GM18526 (cell line): Measurements from ENCODE around the gene SEMA4B.

ENCODE experiments used
- POLR2A ChIP-seq: IDR thresholded peaks from 3 replicates; pipeline ENCODE4 v1.6.1; 2011; ENCODE audit not compliant: insufficient read length; ENCODE audit errors: extremely low read depth

SEMA4B gene

DNA sequence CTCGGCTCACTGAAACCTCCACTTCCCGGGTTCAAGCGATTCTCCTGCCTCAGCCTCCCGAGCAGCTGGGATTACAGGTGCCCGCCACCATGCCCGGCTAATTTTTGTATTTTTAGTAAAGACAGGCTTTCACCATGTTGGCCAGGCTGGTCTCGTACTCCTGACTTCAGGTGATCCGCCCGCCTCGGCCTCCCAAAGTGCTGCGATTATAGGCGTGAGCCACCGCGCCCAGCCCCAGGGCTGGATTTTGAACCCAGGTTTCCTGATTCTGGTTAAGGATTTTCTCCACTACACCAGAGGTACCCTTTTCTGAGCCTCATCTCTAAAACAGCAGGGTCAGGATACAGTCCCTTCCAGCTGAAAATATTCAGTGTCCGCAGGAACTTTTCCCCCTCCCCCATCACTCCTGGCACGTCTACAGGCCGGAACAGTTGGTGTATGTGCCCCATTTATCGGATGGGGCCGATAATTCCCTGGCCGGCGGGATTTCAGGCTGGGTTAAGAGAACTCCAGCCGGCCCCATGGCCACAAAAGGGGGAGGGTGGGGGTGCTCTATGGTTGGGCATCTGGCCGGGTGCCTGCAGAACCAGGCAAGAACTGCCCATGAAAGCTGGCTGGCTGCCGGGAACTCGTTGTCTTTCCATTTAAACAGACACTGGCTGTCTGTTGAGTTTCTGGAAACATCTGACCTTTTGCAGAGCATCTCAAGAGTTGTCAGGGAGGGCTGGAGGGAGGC lies 26.8 kb upstream of the SEMA4B start:
- no peak for TF ChIP-seq POLR2A

DNA sequence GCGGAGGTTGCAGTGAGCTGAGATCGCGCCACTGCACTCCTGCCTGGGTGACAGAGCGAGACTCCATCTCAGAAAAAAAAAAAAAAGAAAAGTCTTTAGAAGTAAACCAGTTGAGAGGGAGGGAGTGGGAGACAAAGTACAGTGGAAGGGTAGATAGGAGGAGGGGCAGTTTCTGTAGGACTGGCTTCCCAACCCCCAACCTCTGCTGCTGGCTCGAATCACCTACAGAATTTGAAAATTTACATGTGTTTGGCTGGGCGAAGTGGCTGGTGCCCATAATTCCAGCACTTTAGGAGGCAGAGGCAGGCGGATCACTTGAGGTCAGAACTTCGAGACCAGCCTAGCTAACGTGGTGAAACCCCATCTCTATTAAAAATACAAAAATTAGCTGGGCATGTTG lies 24.1 kb upstream of the SEMA4B start:
- no peak for TF ChIP-seq POLR2A

DNA sequence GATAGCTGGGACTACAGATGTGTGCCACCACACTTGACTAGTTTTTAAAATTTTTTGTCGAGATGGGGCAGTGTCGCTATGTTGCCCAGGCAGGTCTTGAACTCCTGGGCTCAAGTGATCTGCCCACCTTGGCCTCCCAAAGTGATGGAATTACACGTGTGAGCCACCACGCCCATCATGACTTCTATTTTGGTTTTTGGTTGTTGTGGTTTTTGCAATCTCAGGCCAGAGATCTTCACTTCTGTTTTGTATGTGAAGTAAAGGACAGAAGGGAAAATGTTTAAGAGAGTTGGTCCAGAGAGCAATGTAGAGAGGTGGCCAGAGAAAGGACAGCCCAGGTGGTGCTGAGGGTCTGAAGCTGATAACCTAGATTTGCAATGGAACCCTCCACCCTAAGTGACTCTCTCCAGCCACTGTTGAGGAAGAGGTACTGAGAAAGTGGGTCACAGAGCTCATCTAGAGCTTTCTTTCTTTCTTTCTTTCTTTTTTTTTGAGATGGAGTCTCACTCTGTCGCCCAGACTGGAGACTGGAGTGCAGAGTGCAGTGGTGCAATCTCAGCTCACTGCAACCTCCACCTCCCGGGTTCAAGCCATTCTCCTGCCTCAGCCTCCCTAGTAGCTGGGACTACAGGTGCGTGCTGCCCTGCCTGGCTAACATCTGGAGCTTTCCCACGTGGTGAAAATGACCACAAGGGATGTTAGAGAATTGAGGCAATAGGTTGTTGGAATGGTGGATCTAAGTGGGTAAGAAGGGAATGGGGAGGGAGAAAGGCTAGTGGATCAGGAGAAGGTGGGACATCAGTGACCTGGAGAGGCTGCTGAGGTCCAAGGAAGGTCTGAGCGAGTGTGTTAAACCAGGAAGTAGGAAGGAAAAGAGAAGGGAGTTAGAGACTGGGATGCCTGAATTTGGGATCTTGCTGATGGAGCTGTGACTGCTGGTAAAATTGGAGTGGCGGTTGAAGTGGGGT lies 22.4 kb upstream of the SEMA4B start:
- TF ChIP-seq POLR2A: no peak

DNA sequence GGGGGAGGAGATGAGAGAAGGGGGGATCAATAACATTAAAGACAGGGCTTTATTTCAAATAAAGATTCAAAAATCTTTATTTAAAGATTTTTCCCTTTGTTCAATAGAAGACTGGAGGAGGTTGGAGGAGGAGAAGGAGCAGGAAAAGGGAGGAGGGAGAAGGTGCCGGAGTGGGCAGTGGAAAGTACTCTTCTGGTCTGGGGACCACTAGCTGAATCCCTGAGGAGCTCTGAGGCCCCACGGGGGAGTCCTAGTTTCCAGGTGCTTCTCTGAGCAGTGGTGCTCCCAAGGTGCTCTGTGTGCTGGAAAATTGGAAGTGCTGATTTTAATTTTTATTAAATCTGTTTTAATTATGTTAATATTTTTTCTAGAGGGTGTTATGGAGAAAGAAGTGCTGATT lies 19.4 kb upstream of the SEMA4B start:
- no peak for TF ChIP-seq POLR2A

DNA sequence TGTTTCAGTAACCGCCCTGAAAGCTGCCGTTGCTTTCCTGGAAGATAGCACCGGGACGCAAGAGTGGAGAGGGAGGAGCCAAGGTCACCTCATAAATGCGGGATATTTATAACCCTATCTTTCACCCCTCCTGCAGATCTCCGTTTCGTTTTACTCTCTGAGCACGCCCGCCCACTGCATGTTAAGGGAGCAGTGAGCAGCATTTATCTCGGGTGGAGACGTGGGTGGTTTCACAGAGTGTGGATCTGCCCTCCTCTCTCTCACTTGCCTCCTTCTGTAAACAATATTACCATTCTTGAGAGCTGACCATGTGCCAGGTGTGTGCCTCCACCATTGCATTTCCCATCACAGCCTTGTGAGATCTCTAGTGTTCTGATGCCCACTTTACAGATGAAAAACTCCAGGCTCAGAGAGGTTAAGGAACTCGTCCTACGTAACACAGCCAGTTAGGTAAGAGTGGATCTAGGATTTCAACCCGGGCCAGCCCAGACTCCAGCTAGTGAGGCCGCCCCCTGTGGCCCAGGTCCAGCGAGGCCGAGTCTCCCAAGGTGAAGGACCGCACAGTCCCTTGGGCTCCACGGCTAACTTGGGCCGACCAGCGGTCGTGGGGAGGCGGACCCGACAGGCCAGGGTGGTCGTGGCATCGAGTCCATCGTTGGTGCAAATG lies 16.9 kb upstream of the SEMA4B start:
- TF ChIP-seq POLR2A: peak; percentile 24

DNA sequence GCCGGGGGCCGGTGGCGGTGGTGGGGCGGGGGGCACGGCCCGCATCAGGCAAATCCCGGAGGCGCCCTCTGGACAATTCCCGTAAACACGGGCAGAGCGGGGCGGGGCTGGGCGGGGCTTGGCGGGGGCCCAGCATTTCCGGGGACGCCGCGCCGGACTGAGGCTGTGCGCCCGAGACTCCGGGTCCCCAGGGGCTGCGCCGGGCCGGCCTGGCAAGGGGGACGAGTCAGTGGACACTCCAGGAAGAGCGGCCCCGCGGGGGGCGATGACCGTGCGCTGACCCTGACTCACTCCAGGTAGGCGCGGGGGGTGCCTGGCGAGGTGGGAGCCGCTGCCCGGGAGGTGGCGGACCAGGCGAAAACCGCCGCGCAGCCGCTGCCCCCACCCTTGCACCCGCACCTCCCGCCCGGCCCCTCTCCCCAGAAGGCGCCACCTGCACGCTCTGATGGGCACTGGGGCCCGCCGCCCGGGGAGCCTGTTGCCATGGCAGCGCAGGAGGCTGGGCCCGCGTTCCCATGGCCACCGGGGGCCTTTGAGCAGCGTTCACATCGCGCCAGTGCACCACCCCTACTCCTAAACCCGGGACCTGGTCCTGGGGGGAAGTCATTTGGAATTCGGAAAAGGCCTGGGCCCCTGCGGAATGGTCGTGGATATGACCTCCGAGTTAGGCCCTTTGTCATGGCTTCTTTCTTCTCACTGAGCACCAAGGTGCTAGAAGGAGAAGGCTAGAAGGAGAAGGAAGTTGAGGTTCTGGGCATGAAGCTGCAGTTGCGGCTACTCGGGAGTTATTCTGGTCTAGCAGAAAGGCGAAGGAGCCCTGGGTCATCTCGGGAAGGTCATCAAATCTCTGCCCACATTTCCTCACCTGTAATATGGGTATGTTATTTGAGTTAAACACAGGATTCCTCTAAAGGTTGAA lies 16.1 kb upstream of the SEMA4B start:
- TF ChIP-seq POLR2A: peak; percentile 41

DNA sequence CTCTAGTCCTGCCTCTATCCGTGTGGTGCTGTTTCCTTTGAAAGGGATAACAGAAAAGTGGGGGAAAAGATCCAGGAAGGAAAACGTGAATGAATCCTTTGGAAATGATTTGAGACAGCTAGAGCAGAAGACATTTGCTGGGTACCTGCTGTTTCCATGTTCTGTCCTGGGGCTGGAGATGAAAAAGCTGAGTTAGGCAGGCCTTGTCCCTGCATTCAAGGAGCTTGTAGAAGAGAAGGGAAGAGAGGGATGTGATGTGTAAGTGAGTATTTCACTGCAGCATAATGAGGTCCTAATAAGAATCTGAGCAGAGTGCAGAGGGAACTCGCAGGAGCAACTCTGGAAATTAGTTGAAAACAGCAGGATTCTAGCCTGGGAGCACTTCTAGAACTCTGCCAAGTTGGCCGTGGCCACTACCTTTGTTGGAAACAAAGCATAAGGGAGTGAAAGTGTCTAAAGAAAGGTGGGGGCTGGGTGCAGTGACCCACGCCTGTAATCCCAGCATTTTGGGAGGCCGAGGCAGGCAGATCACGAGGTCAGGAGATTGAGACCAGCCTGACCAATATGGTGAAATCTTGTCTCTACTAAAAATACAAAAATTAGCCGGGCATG lies 13.8 kb upstream of the SEMA4B start:
- no peak for TF ChIP-seq POLR2A

DNA sequence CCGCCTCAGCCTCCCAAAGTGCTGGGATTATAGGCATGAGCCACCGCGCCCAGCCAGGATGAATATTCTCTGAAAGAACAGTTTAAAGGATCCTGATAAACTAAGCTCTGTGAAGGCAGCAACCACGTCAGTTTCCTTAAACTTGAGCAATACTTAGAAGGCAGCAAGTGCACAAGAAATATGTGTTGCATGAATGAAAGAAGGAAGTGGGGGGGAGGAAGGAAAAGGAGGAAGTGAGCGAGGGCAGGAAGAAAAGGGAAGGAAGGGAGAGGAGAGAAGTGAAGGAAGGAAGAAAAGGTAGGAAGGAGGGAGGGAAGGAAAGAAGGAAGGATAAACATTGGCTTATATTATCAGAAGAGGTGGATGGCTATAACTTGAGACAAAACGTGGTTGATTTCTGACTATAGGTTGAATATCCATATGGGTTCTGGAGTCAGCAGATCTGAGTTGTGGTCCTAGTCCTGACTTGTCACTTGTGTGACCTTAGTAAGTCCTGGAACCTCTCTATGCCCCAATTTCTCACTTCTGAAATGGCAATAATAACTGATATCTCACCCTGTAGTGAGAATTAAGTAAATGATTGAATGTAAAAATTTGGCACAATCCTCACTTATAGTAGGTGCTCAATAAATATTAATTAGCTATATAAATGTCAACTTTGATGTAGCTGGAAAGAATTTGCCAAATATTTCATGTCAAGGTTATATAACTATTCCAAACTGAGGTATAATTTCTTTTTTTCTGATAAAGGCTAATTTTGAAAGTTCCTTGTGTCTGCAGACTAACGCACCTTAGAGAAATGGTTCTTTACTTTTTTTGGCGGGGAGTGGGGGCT lies 12.0 kb upstream of the SEMA4B start:
- TF ChIP-seq POLR2A: no peak

DNA sequence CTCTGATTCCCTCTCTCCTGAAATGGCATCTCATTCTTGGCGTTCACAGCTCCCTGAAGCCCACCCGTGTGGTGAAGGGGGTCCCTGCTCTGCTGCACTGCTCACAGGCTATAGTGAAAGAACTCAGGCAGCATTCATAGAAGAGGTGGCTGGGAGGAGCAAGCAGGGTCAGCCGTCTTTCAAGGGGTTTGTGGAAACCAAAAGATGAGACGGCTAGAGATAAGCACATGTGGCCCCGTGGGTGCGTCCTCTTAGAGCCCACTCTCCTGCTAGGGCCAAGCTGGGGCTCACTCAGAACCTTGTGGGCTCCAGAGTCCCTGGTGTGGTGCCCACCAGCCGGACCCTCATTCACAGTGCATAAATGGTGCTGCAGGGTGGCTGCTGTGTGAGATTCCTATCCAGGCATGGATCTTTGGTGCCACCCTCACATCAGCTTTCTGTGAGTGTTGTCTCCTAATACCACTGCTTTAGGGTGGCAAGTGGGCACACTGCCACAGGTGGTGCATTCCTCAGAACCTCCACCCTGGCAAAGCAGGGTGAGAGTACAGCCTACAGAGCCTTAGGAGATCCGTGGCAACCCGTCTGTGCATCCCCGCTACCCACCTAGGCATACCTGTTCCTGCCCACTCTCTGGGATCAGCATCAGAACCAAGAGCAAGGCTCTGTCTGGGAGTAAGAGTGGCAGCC lies 11.2 kb upstream of the SEMA4B start:
- TF ChIP-seq POLR2A: no peak

DNA sequence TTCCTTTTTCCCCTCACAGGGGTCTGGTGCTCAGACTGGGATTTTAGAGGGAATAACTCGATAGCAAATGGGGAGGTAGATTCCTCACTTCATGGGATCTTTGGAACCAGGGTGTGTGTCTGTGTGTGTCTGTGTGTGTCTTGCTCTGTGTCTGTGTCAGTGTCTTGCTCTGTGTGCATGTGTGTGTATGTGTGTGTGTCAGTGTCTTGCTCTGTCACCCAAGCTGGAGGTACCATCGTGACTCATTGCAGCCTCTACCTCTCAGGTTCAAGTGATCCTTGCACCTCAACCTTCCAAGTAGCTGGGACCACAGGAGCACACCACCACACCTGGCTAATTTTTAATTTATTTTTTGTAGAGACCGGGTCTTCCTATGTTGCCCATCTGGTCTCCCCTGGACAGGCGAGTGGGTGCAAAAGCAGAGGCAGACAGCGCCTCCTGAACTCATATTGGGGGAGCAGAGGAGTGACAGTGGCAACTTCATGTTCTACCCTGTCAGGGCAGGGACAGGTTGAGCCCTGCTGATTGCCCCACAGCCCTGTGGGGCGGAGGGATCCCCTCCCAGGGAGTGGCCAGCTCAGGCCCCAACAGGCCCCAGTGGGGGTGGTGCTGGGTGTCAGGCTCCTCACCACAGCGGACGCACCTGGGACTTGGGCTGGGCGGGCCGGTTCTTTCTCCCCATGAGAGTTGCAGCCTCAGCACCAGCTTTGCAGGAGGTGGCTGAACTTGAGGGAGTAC lies 10.4 kb upstream of the SEMA4B start:
- TF ChIP-seq POLR2A: peak; percentile 38

DNA sequence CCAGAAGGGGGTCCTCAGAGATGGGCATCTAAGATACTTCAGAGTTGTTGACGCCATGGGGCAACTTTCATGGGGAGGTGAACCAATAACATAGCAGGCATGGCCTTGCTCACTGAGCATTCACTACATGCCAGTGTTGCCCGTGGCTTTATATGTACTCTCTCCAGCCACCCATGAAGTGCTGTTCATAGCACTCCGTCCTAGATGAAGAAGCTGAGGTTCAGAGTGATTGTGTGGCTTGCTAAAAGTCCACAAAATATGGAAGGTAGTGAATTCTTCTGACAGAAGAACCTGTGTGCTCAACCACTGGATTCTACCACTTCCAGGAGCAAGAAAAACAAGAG lies 9.8 kb upstream of the SEMA4B start:
- TF ChIP-seq POLR2A: no peak

DNA sequence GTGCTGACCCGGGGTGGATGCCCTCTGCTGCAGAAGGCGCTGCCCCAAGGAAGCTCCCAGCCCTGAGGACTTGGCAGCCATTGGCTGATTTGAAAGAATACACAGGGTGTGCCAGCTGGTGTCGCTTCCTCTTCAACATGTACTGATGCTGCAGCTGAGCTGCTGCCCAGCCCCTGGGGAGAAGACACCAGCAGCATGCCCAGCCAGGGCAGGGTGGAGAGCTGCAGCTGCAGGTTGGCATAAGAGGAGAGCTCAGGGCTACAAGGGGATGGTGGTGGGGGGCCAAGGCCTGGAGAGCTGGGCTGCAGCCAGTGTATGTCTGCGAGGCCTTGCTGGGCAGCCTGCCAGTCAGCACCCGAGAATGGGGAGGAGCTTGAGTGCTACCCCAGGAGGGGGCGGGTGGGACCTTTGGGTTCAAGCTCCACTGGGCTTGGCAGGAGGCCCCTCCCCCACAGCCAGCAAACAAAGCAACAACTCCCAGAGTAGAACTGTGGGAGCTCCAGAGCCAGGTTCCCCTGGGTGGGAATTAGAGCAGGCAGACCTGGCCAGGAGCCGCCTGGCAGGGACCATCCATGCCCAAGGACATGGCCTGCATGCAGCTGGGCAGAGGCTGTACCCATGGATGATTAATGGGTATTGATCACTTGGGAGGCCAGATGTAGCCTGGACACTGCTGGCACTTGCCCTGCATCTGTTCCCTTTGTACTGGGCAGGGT lies 9.2 kb upstream of the SEMA4B start:
- TF ChIP-seq POLR2A: peak; percentile 53
